GM12873 (cell line): ENCODE results near the gene ZC3H12A.
A peak's percentile ranks its signal among the peaks of the same experiment; 100 is the strongest.

Experiments
- CTCF ChIP-seq: IDR thresholded peaks from 2 replicates; pipeline ENCODE4 v1.5.1; 2012; ENCODE audit warnings: low read depth, mild to moderate bottlenecking, moderate library complexity, low read length, control low read depth; ENCODE audit not compliant: insufficient read depth; ENCODE audit errors: missing control alignments

ZC3H12A gene

GRCh38 chr1:37434292-37435225 is 39.8 kb upstream of the ZC3H12A start:
- peak; percentile 95 for TF ChIP-seq CTCF

- no peak for TF ChIP-seq CTCF
Observed at GRCh38 chr1:37437087-37437486, 37.3 kb upstream of the ZC3H12A start.

- no peak for TF ChIP-seq CTCF
Observed at GRCh38 chr1:37438037-37438868, 36.1 kb upstream of the ZC3H12A start.

GRCh38 chr1:37438869-37439343 is 35.5 kb upstream of the ZC3H12A start:
- TF ChIP-seq CTCF = no peak

- TF ChIP-seq CTCF = no peak
Observed at GRCh38 chr1:37439349-37439995, 34.9 kb upstream of the ZC3H12A start.

GRCh38 chr1:37441490-37441889 is 32.9 kb upstream of the ZC3H12A start:
- TF ChIP-seq CTCF = no peak
